Stomach (tissue), 9 donors: ENCODE data around the gene MAGI2. TPM values are rescaled to one million over a fixed set of nuclear protein-coding genes. Genes with fewer than 3 reads are reported as not detected.

Experiments used
- DNase-seq, 2 donors: peaks; one replicate each; pipeline versions ENCODE4 v3.0.0 to v3.0.0-alpha.2; 2013 to 2019
- H3K27ac ChIP-seq, 5 donors: fragments of 200-600 bp in 4 of 5; sonication (generic) in 4 of 5; one replicate each; pipeline ENCODE4 v1.5.1; 2013 to 2019; ENCODE audit warnings: mild to moderate bottlenecking in 1 of 5, moderate library complexity in 1 of 5
- H3K27me3 ChIP-seq, 3 donors: fragments of 200-600 bp; sonication (generic); one replicate each; pipeline ENCODE4 v1.5.1; 2017 to 2019; ENCODE audit warnings: mixed run types in 1 of 3
- H3K36me3 ChIP-seq, 4 donors: fragments of 200-600 bp; sonication (generic); 1 replicate in 3 of 4; 2 replicates in 1 of 4; pipeline ENCODE4 v1.5.1; 2016 to 2019
- H3K4me1 ChIP-seq, 4 donors: fragments of 200-600 bp; sonication (generic); one replicate each; pipeline ENCODE4 v1.5.1; 2016 to 2019
- H3K4me3 ChIP-seq, 4 donors: fragments of 200-600 bp; sonication (generic) in 3 of 4; one replicate each; pipeline ENCODE4 v1.5.1; 2016 to 2019; ENCODE audit warnings: mild to moderate bottlenecking in 1 of 4
- H3K9me3 ChIP-seq, 4 donors: fragments of 200-600 bp; sonication (generic); one replicate each; pipeline ENCODE4 v1.5.1; 2016 to 2019
- EP300 ChIP-seq: sonication (generic); formaldehyde crosslinking; IDR thresholded peaks from one replicate; pipeline ENCODE4 v1.6.1; 2017; ENCODE audit warnings: antibody characterized with exemption
- POLR2A ChIP-seq, 4 donors: fragments of 450-650 bp; IDR thresholded peaks; one replicate each; pipeline ENCODE4 v1.6.1; 2016; ENCODE audit warnings: antibody characterized with exemption in 4 of 4, control low read depth in 2 of 4, mild to moderate bottlenecking in 1 of 4, moderate library complexity in 1 of 4
- POLR2AphosphoS5 ChIP-seq, 3 donors: sonication (generic); formaldehyde crosslinking; IDR thresholded peaks; one replicate each; pipeline ENCODE4 v1.6.1; 2016; ENCODE audit warnings: antibody characterized with exemption in 3 of 3
- WGBS, 5 donors: extraction: QIAGEN DNeasy Blood & Tissue Kit in 3 of 5; methylation state at CpG; one replicate each; pipeline versions ENCODE4 v1.1.5 to v1.1.7; 2013 to 2018; 5-methylcytosine and 5-hydroxymethylcytosine counted together
- intact Hi-C: fragments of 100-400 bp; cut with DNase I; formaldehyde crosslinking; loops from one replicate; pipeline ENCODE4 v1.15.1; 2023; ENCODE audit warnings: low total_unique reads
- polyA plus RNA-seq, 3 donors: library from polyadenylated mRNA; stranded (reverse); fragments of 200-250 nt; gene quantifications; one replicate each; pipeline ENCODE4 v1.2.3, GENCODE V29; 2013
- total RNA-seq, 5 donors: library from RNA; depleted of rRNA; stranded (reverse); fragments of >200 nt; gene quantifications; one replicate each; pipeline versions ENCODE4 v1.1.0 to v1.2.3, GENCODE V29; 2014 to 2016
- TF ChIP-seq, protein P1 (sequence below), 7 experiments: fragments of 450-650 bp in 4 of 7; fragments of 200-600 bp in 3 of 7; sonication (generic) in 3 of 7; IDR thresholded peaks; one replicate each; pipeline ENCODE4 v1.5.1; 2016 to 2019; ENCODE audit warnings: antibody characterized with exemption in 7 of 7, control low read depth in 2 of 7, mild to moderate bottlenecking in 1 of 7
- donor health status: healthy with polysubstance abuse.
- donor health status: Bipolar disorder and iron deficiency.
- donor health status: healthy.

MAGI2 gene
- total and polyA plus RNA-seq, 8 donors: 0.92 to 53.9 (median 5.8) TPM

GRCh38 chr7:78704504-78704903 is 749.0 kb downstream of the MAGI2 start:
- no peaks in the 10 kb centered on the region for H3K27me3 ChIP-seq
- intact Hi-C loops: no loop called here
- TF ChIP-seq, protein P1, sequence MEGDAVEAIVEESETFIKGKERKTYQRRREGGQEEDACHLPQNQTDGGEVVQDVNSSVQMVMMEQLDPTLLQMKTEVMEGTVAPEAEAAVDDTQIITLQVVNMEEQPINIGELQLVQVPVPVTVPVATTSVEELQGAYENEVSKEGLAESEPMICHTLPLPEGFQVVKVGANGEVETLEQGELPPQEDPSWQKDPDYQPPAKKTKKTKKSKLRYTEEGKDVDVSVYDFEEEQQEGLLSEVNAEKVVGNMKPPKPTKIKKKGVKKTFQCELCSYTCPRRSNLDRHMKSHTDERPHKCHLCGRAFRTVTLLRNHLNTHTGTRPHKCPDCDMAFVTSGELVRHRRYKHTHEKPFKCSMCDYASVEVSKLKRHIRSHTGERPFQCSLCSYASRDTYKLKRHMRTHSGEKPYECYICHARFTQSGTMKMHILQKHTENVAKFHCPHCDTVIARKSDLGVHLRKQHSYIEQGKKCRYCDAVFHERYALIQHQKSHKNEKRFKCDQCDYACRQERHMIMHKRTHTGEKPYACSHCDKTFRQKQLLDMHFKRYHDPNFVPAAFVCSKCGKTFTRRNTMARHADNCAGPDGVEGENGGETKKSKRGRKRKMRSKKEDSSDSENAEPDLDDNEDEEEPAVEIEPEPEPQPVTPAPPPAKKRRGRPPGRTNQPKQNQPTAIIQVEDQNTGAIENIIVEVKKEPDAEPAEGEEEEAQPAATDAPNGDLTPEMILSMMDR (IDR thresholded peaks at IDR 0.05): no peak
- TF ChIP-seq EP300 (no peak), POLR2A (IDR thresholded peaks at IDR 0.05) (no peak), POLR2AphosphoS5 (IDR thresholded peaks at IDR 0.05) (no peak)
- peaks cover 0 to 5% (median 0%) of the 10 kb centered on the region in 4 donors for H3K9me3 ChIP-seq
- DNase-seq: no peak
- no peaks in the 10 kb centered on the region for H3K36me3 ChIP-seq
- no peaks in the 10 kb centered on the region for H3K4me1 ChIP-seq
- H3K4me3 ChIP-seq: no peak overlapping the region
- H3K27ac ChIP-seq: no peak overlapping the region
- 74 to 90% (median 87%) methylated on average over 3 of the region's 3 CpGs for WGBS, 5 donors

DNA sequence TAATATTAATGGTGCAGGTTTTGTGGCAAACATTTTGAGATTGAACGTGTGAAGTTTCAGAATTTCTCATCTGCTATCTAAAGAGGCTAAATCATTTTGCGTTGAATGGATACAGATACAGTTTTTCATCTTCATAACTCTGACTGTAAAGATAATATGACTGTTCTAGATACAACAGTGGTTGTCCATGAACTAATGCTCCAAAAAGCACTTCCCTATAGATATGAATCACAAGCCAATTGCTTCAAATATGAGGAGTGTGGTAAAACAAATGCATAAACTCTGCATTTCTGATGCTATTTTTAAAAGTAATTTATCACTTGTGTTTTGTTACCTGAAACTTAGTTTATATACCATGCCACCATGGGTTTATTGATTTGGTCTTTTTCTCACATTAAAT is 750.1 kb downstream of the MAGI2 start:
- DNase-seq: no peak
- no peaks in the 10 kb centered on the region for H3K27me3 ChIP-seq
- H3K4me3 ChIP-seq: no peak overlapping the region
- H3K27ac ChIP-seq: no peak overlapping the region
- intact Hi-C loops: no loop called here
- no peaks in the 10 kb centered on the region for H3K4me1 ChIP-seq
- WGBS, 5 donors: 75 to 89% (median 83%) methylated on average over 2 of the region's 2 CpGs
- no peaks in the 10 kb centered on the region for H3K36me3 ChIP-seq
- H3K9me3 ChIP-seq: peaks cover 0 to 5% (median 0%) of the 10 kb centered on the region in 4 donors
- TF ChIP-seq, protein P1 (IDR thresholded peaks at IDR 0.05): no peak
- TF ChIP-seq EP300 (no peak), POLR2AphosphoS5 (IDR thresholded peaks at IDR 0.05) (no peak), POLR2A (IDR thresholded peaks at IDR 0.05) (no peak)

DNA sequence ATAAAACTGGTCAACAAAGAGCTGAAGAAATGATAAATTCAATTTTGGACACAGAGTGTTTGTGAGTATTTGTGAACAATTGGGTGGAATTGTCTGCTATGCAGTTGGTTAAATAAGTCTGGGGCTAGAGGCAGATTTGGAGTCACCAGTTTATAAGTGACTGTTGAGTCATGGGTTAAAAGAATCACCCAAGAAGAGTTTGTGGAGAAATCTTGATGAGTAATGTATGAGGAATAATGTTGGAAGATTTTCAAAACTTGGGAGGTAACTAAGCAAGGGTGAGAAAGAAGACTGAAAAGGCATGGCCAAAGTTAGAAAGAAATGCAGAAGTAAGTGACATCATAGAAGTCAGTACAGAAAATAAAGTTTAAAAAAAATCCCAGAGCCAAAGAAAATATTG is 750.7 kb downstream of the MAGI2 start:
- Histone ChIP-seq H3K4me1 (no peaks in the 10 kb centered on the region), H3K27ac (no peak overlapping the region), H3K27me3 (no peaks in the 10 kb centered on the region), H3K4me3 (no peak overlapping the region), H3K9me3 (peaks cover 0 to 5% (median 0%) of the 10 kb centered on the region in 4 donors), H3K36me3 (no peaks in the 10 kb centered on the region)
- DNase-seq: no peak
- intact Hi-C loops: no loop called here
- TF ChIP-seq POLR2AphosphoS5 (IDR thresholded peaks at IDR 0.05): no peak
- TF ChIP-seq EP300: no peak
- no peak for TF ChIP-seq POLR2A (IDR thresholded peaks at IDR 0.05)
- TF ChIP-seq, protein P1 (IDR thresholded peaks at IDR 0.05): no peak

DNA sequence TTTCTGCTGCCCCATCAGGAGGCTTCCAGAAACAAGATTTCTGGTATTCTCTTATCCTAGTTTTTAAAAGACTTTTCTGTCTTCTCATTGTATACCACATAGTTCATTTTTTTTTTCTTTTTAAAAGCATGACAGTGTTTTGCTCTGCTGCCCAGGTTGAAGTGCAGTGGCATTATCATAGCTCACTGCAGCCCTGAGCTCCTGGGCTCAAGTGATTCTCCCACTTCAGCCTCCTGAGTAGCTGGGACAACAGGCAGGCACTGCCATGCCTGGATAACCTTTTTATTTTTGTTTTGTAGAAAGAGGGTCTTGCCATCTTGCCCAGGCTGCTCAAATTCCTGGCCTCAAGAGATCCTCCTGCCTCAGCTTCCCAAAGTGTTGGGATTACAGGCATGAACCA is 757.6 kb downstream of the MAGI2 start:
- no peaks in the 10 kb centered on the region for H3K27me3 ChIP-seq
- DNase-seq: no peak
- H3K36me3 ChIP-seq: no peaks in the 10 kb centered on the region
- TF ChIP-seq, protein P1 (IDR thresholded peaks at IDR 0.05): no peak
- H3K27ac ChIP-seq: no peak overlapping the region
- intact Hi-C loops: no loop called here
- no peaks in the 10 kb centered on the region for H3K4me1 ChIP-seq
- H3K9me3 ChIP-seq: no peaks in the 10 kb centered on the region
- H3K4me3 ChIP-seq: no peak overlapping the region

DNA sequence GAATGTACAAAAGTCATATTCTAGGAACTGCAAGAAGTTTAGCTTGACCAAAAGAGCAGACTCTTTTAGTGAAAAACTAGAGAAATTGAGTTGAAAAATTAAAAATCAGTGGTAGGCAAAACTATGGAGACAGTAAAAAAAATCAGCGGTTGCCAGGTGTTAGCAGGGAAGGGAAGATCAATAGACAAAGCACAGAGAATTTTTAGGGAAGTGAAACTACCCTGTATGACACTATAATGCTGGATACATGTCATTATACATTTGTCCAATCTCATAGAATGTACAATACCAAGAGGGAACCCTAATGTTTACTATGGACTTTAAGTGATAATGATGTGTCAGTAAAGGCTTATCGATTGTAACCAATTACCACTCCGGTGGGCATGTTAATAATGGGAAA is 761.9 kb downstream of the MAGI2 start:
- Histone ChIP-seq H3K27me3 (no peaks in the 10 kb centered on the region), H3K36me3 (no peaks in the 10 kb centered on the region), H3K9me3 (no peaks in the 10 kb centered on the region), H3K27ac (no peak overlapping the region), H3K4me3 (no peak overlapping the region), H3K4me1 (no peaks in the 10 kb centered on the region)
- 72 to 78% (median 76%) methylated on average over 3 of the region's 3 CpGs for WGBS, 5 donors
- no peak for DNase-seq
- TF ChIP-seq POLR2A (IDR thresholded peaks at IDR 0.05): no peak
- TF ChIP-seq EP300: no peak
- no peak for TF ChIP-seq POLR2AphosphoS5 (IDR thresholded peaks at IDR 0.05)
- TF ChIP-seq, protein P1 (IDR thresholded peaks at IDR 0.05): no peak
- intact Hi-C loops: no loop called here
